K562 (cell line): ENCODE results near the gene TCP10L. TPM values are rescaled to one million over a fixed set of nuclear protein-coding genes. Genes with fewer than 3 reads are reported as not detected.

Experiments
- CBFA2T2 ChIP-seq: fragments of 450-650 bp; conservative IDR thresholded peaks from 2 replicates; pipeline ENCODE4 v1.6.1; 2017; ENCODE audit warnings: mild to moderate bottlenecking
- CHCHD3 ChIP-seq: fragments of 250-450 bp; sonication (Bioruptor Pico); IDR thresholded peaks from 2 replicates; pipeline ENCODE4 v2.1.2; 2022; ENCODE audit warnings: mild to moderate bottlenecking
- DNMT1 ChIP-seq: fragments of 450-650 bp; IDR thresholded peaks from 2 replicates; pipeline ENCODE4 v1.6.1; 2016; ENCODE audit warnings: antibody characterized with exemption, mild to moderate bottlenecking
- EP400 ChIP-seq: fragments of 450-650 bp; IDR thresholded peaks from 2 replicates; pipeline ENCODE4 v1.6.1; 2017; ENCODE audit warnings: antibody characterized with exemption, mild to moderate bottlenecking, moderate library complexity
- HNRNPUL1 ChIP-seq: fragments of 200-400 bp; formaldehyde crosslinking; IDR thresholded peaks from 2 replicates; pipeline ENCODE4 v1.6.1; 2017; ENCODE audit warnings: low read length
- MCM7 ChIP-seq, 2 experiments: fragments of 450-650 bp; IDR thresholded peaks; 2 replicates each; pipeline ENCODE4 v1.6.1; 2016 to 2018
- NEUROD1 ChIP-seq: fragments of 150-350 bp; IDR thresholded peaks from 2 replicates; pipeline ENCODE4 v1.6.1; 2014; ENCODE audit warnings: borderline replicate concordance, low read length, low read depth; ENCODE audit not compliant: partially characterized antibody
- PURB ChIP-seq: sonication (generic); formaldehyde crosslinking; IDR thresholded peaks from 2 replicates; pipeline ENCODE4 v1.9.0; 2021; ENCODE audit warnings: low read depth, mild to moderate bottlenecking, missing genetic modification reagents
- SMAD3 ChIP-seq: fragments of 450-650 bp; formaldehyde crosslinking; conservative IDR thresholded peaks from 2 replicates; pipeline ENCODE4 v1.4.0; 2020; ENCODE audit warnings: mild to moderate bottlenecking
- SOX6 ChIP-seq: fragments of 450-650 bp; IDR thresholded peaks from 2 replicates; pipeline ENCODE4 v1.6.1; 2014; ENCODE audit warnings: mild to moderate bottlenecking
- polyA plus RNA-seq, 8 experiments: library from polyadenylated mRNA; depleted of rRNA in 4 of 8; stranded (reverse) in 5 of 8; unstranded in 3 of 8; fragments of >200 nt; fragmentation: Nextera tagmentation in 2 of 8; fragmentation: Illumina TruSeq in 1 of 8; extraction: Ambion mirVana in 2 of 8; extraction: Trizol in 1 of 8; gene quantifications; 2 replicates each; pipeline versions ENCODE4 v1.2.1 to v1.2.3, GENCODE V29; 2011 to 2014; ENCODE audit warnings: inconsistent platforms in 1 of 8, missing spikeins in 1 of 8
- total RNA-seq, 7 experiments: library from RNA; depleted of rRNA in 6 of 7; stranded (reverse); fragments of >200 nt in 6 of 7; fragmentation: Illumina TruSeq in 2 of 7; extraction: Trizol in 2 of 7; gene quantifications; 2 replicates each; pipeline versions ENCODE4 v1.2.1 to v1.2.3, GENCODE V29; 2011 to 2021; ENCODE audit warnings: low replicate concordance in 1 of 7
- TF ChIP-seq, protein P1 (sequence below): fragments of 250-450 bp; sonication (Bioruptor Pico); IDR thresholded peaks from 2 replicates; pipeline ENCODE4 v1.9.0; 2021; ENCODE audit warnings: mild to moderate bottlenecking
- TF ChIP-seq, protein P2 (sequence below): IDR thresholded peaks from 3 replicates; pipeline ENCODE4 v1.6.1; 2011; ENCODE audit warnings: borderline replicate concordance, mild to moderate bottlenecking, moderate library complexity; ENCODE audit not compliant: insufficient read length; ENCODE audit errors: extremely low read depth
- TF ChIP-seq, protein P3 (sequence below): sonication (generic); formaldehyde crosslinking; IDR thresholded peaks from 2 replicates; pipeline ENCODE4 v1.8.1; 2022; ENCODE audit warnings: missing genetic modification reagents
- TF ChIP-seq, protein P4 (sequence below): fragments of 450-650 bp; IDR thresholded peaks from 2 replicates; pipeline ENCODE4 v1.6.1; 2016; ENCODE audit warnings: mild to moderate bottlenecking
- TF ChIP-seq, protein P5 (sequence below), 3 experiments: fragments of 200-800 bp in 1 of 3; fragments of 250-450 bp in 1 of 3; fragments of 450-650 bp in 1 of 3; sonication (Bioruptor Pico) in 1 of 3; sonication (Bioruptor generic) in 1 of 3; formaldehyde crosslinking in 1 of 3; IDR thresholded peaks; 2 replicates each; pipeline versions ENCODE4 v1.6.1 to v1.8.0; 2016 to 2022; ENCODE audit warnings: mild to moderate bottlenecking in 2 of 3, missing genetic modification characterization in 2 of 3, missing compliant biosample characterization in 1 of 3, moderate library complexity in 1 of 3

The TCP10L gene
- total and polyA plus RNA-seq, 9 of the 15 experiments (the other 6 are each of a cell fraction or from before 2014, with no cell fraction given), result 0.34 to 0.91 (median 0.56) TPM; not detected in 2

DNA sequence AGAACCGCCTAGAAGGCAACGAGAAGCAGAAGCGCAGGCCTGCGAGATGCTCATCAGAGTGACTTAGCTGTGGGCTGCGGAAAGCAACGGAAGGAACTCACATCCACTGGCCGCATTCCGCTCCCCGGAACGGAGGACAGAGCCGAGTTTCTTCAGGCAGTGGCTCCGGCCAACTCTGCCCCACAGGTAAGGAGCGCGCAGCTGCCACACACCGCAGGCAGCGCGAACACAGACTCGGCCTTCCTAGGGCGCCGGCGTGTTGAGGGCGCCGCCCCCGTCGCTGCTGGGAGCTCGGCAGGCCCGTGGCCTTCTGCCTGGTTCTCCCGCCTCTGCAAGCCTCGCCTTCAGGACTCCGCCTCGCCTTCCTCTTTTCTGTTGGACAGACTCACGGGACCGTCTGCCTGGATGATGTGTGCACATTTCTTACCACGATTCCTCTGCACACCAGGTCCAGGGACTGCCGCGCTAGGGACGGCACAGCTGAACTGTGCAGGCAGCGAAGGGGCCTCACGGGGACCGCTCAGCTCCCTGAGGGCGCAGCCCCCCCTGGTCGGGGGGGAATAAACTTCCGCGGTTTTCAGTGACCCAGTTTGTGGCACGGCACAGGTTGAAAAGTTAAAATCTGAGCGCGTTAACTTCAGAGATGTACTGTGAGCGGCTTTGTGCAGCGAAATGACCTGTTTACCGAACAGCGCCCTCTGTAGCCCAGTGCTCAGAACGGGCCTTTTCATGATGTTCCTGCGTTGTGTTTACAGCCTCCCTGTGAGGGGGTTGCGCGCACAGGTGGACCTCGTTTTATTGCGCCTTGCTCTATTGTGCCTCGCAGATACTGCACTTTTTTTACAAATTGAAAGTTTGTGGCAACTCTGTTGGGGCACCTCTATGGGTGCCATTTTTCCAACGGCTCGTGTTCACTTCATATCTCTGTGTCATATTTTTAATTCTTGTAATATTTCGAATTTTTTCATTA, 15.8 kb downstream of the TCP10L start (continued):
- TF ChIP-seq SMAD3 (no peak), NEUROD1 (no peak), EP400 (no peak), CHCHD3 (CRISPR knock-in tag) (no peak), PURB (CRISPR knock-in tag) (no peak), CBFA2T2 (no peak), SOX6 (0 out of 2 replicates have a peak, but pooled peaks have one; percentile 42), DNMT1 (no peak), MCM7 (IDR thresholded peaks at IDR 0.05) (no peak), HNRNPUL1 (no peak)
- TF ChIP-seq, protein P1, sequence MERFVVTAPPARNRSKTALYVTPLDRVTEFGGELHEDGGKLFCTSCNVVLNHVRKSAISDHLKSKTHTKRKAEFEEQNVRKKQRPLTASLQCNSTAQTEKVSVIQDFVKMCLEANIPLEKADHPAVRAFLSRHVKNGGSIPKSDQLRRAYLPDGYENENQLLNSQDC (CRISPR knock-in tag), result no peak
- TF ChIP-seq, protein P2, sequence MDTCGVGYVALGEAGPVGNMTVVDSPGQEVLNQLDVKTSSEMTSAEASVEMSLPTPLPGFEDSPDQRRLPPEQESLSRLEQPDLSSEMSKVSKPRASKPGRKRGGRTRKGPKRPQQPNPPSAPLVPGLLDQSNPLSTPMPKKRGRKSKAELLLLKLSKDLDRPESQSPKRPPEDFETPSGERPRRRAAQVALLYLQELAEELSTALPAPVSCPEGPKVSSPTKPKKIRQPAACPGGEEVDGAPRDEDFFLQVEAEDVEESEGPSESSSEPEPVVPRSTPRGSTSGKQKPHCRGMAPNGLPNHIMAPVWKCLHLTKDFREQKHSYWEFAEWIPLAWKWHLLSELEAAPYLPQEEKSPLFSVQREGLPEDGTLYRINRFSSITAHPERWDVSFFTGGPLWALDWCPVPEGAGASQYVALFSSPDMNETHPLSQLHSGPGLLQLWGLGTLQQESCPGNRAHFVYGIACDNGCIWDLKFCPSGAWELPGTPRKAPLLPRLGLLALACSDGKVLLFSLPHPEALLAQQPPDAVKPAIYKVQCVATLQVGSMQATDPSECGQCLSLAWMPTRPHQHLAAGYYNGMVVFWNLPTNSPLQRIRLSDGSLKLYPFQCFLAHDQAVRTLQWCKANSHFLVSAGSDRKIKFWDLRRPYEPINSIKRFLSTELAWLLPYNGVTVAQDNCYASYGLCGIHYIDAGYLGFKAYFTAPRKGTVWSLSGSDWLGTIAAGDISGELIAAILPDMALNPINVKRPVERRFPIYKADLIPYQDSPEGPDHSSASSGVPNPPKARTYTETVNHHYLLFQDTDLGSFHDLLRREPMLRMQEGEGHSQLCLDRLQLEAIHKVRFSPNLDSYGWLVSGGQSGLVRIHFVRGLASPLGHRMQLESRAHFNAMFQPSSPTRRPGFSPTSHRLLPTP, result no peak
- TF ChIP-seq, protein P3, sequence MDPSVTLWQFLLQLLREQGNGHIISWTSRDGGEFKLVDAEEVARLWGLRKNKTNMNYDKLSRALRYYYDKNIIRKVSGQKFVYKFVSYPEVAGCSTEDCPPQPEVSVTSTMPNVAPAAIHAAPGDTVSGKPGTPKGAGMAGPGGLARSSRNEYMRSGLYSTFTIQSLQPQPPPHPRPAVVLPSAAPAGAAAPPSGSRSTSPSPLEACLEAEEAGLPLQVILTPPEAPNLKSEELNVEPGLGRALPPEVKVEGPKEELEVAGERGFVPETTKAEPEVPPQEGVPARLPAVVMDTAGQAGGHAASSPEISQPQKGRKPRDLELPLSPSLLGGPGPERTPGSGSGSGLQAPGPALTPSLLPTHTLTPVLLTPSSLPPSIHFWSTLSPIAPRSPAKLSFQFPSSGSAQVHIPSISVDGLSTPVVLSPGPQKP (CRISPR knock-in tag), result no peak
- TF ChIP-seq, protein P4, sequence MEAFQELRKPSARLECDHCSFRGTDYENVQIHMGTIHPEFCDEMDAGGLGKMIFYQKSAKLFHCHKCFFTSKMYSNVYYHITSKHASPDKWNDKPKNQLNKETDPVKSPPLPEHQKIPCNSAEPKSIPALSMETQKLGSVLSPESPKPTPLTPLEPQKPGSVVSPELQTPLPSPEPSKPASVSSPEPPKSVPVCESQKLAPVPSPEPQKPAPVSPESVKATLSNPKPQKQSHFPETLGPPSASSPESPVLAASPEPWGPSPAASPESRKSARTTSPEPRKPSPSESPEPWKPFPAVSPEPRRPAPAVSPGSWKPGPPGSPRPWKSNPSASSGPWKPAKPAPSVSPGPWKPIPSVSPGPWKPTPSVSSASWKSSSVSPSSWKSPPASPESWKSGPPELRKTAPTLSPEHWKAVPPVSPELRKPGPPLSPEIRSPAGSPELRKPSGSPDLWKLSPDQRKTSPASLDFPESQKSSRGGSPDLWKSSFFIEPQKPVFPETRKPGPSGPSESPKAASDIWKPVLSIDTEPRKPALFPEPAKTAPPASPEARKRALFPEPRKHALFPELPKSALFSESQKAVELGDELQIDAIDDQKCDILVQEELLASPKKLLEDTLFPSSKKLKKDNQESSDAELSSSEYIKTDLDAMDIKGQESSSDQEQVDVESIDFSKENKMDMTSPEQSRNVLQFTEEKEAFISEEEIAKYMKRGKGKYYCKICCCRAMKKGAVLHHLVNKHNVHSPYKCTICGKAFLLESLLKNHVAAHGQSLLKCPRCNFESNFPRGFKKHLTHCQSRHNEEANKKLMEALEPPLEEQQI, result no peak
- TF ChIP-seq, protein P5, sequence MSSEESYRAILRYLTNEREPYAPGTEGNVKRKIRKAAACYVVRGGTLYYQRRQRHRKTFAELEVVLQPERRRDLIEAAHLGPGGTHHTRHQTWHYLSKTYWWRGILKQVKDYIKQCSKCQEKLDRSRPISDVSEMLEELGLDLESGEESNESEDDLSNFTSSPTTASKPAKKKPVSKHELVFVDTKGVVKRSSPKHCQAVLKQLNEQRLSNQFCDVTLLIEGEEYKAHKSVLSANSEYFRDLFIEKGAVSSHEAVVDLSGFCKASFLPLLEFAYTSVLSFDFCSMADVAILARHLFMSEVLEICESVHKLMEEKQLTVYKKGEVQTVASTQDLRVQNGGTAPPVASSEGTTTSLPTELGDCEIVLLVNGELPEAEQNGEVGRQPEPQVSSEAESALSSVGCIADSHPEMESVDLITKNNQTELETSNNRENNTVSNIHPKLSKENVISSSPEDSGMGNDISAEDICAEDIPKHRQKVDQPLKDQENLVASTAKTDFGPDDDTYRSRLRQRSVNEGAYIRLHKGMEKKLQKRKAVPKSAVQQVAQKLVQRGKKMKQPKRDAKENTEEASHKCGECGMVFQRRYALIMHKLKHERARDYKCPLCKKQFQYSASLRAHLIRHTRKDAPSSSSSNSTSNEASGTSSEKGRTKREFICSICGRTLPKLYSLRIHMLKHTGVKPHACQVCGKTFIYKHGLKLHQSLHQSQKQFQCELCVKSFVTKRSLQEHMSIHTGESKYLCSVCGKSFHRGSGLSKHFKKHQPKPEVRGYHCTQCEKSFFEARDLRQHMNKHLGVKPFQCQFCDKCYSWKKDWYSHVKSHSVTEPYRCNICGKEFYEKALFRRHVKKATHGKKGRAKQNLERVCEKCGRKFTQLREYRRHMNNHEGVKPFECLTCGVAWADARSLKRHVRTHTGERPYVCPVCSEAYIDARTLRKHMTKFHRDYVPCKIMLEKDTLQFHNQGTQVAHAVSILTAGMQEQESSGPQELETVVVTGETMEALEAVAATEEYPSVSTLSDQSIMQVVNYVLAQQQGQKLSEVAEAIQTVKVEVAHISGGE (CRISPR knock-in tag; IDR thresholded peaks at IDR 0.05), result no peak
